Measurements from ENCODE around the gene VRK3.

Gene VRK3

GRCh38 chr19:49927526-49928264, 97.5 kb downstream of the VRK3 start:
- no peak for DNase-seq

GRCh38 chr19:49926515-49926914, 98.7 kb downstream of the VRK3 start:
- no peak for DNase-seq
